RWPE1 (cell line): ENCODE results near the gene CCNQ.

ENCODE experiments used
- CTCF ChIA-PET: fragments of 350-600 bp; sonication (Branson Sonifier 250); formaldehyde crosslinking; extraction: SDS; loops from one replicate; lab custom pipeline; 2021; lab: Yijun Ruan, JAX
- POLR2A ChIA-PET: fragments of 400-600 bp; formaldehyde crosslinking; extraction: SDS; loops from one replicate; lab custom pipeline; 2020; ENCODE audit warnings: antibody characterized with exemption; ENCODE audit not compliant: low non-redundant PET; lab: Yijun Ruan, JAX
- DNase-seq: peaks from one replicate; pipeline ENCODE4 v3.0.0; 2012; ENCODE audit warnings: low spot score
- H3K27ac ChIP-seq: fragments of 450-650 bp; 2 replicates; pipeline ENCODE4 v1.5.1; 2017
- CTCF ChIP-seq: fragments of 450-650 bp; conservative IDR thresholded peaks from 2 replicates; pipeline ENCODE4 v1.5.1; 2017; ENCODE audit warnings: low read depth, mild to moderate bottlenecking

Gene CCNQ

GRCh38 chrX:153633607-153634180, 34.8 kb upstream of the CCNQ start:
- CTCF ChIA-PET = interaction anchor here (0.9 kb wide), 1 partner anchor 33 kb away, joined by 3 read pairs; no protein-coding TSS in a partner anchor
- no peak for TF ChIP-seq CTCF
- H3K27ac ChIP-seq = no peak overlapping the region
- POLR2A ChIA-PET = no interaction called here
- no peak for DNase-seq

- H3K27ac ChIP-seq = no peak overlapping the region
- no peak for DNase-seq
- ChIA-PET CTCF (no interaction called here), POLR2A (no interaction called here)
- no peak for TF ChIP-seq CTCF
Observed at GRCh38 chrX:153633048-153633447, 34.1 kb upstream of the CCNQ start.

DNA sequence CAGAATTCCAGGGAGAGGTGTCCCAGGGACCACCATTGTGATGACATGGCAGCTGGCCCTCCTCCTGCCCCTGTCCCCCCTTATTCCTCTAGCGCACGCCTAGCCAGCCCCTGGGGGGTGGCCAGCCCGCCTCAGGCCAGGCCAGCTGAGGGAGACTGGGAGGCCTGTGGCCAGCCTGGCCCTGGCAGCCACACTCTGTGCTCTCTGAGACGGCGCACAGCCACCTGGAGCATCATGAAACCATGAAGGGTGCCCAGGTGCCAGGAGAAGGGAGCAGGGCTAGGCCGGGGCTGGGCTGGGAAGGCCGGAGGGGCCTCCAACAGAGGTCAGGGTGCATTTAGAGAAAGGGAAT, 33.6 kb upstream of the CCNQ start:
- H3K27ac ChIP-seq = no peak overlapping the region
- TF ChIP-seq CTCF = no peak
- DNase-seq = no peak
- ChIA-PET CTCF (no interaction called here), POLR2A (no interaction called here)

- H3K27ac ChIP-seq = no peak overlapping the region
- no peak for TF ChIP-seq CTCF
- ChIA-PET POLR2A (no interaction called here), CTCF (interaction anchor here (0.8 kb wide), 1 partner anchor 11 kb away, joined by 3 read pairs; no protein-coding TSS in a partner anchor)
- no peak for DNase-seq
Observed at GRCh38 chrX:153631907-153632594, 33.1 kb upstream of the CCNQ start.

DNA sequence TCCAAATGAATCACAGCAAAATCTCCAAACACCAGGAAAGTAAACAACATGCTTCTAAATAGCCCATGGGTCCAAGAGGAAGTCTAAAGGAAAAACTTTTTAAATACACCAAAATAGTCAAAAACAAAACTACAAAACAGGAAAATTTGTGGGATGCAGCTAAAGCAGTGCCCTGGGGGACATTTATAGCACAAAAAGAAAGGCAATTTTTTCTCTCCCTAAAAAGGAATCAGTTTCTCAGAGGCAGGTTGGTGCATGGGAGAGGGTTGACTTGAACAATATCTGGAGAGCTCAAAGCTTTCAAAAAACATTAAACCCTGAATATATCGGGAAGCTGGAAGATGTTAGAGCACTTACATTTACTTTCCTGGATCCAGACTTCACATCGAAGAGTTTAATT, 32.4 kb upstream of the CCNQ start:
- TF ChIP-seq CTCF = no peak
- no peak overlapping the region for H3K27ac ChIP-seq
- POLR2A ChIA-PET = no interaction called here
- CTCF ChIA-PET = interaction anchor here (0.8 kb wide), 1 partner anchor 12 kb away, joined by 3 read pairs; no protein-coding TSS in a partner anchor
- DNase-seq = no peak

DNA sequence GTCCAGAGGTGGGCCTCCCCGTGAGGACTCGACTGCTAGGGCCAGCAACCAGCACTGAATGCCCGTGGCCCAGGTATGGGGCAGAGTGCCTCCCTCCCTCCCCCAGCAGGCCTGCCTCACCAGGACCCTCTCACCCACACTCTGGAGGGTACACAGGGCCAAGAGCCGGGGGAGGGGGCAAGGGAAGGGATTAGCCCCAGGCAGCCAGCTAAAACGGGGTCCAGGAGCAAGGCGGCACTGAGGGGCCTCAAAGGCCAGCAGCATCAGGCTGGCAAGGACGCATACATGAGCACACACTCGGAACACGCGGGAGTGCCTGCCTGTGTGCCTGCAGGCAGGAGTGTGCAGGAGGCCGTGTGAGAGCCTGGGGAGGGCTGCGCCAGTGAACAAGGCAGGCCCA, 29.7 kb upstream of the CCNQ start:
- POLR2A ChIA-PET = no interaction called here
- CTCF ChIA-PET = no interaction called here
- TF ChIP-seq CTCF = no peak
- DNase-seq = no peak
- no peak overlapping the region for H3K27ac ChIP-seq
